Gastrocnemius medialis (tissue), 4 donors: ENCODE results near the gene PROSER2. TPM values are rescaled to one million over a fixed set of nuclear protein-coding genes. Genes with fewer than 3 reads are reported as not detected.

Experiments used
- ATAC-seq, 2 donors: fragments of 150-250 bp; one replicate each; pipeline ENCODE4 v1.9.1; 2016
- DNase-seq, 2 donors: peaks; one replicate each; pipeline ENCODE4 v3.0.0-alpha.2; 2019
- H3K27ac ChIP-seq, 4 donors: fragments of 200-600 bp; sonication (generic); 1 replicate in 1 of 4; 2 replicates in 3 of 4; pipeline ENCODE4 v1.5.1; 2016 to 2018; ENCODE audit warnings: mild to moderate bottlenecking in 2 of 4, moderate library complexity in 1 of 4
- H3K27me3 ChIP-seq, 3 donors: fragments of 200-600 bp; sonication (generic) in 2 of 3; 1 replicate in 1 of 3; 2 replicates in 2 of 3; pipeline versions ENCODE4 v1.5.1 to v1.6.0; 2016 to 2019; ENCODE audit warnings: mild to moderate bottlenecking in 1 of 3, moderate library complexity in 1 of 3
- H3K36me3 ChIP-seq, 2 donors: fragments of 200-600 bp; sonication (generic) in 1 of 2; one replicate each; pipeline ENCODE4 v1.5.1; 2017 to 2018
- H3K4me1 ChIP-seq, 2 donors: fragments of 200-600 bp; sonication (generic) in 1 of 2; one replicate each; pipeline ENCODE4 v1.5.1; 2016 to 2017; ENCODE audit warnings: mild to moderate bottlenecking in 2 of 2
- H3K4me3 ChIP-seq, 4 donors: fragments of 200-600 bp; sonication (generic) in 3 of 4; 1 replicate in 1 of 4; 2 replicates in 3 of 4; pipeline ENCODE4 v1.5.1; 2016 to 2019; ENCODE audit warnings: mild to moderate bottlenecking in 2 of 4
- H3K9me3 ChIP-seq, 3 donors: fragments of 200-600 bp; sonication (generic) in 2 of 3; 1 replicate in 1 of 3; 2 replicates in 2 of 3; pipeline ENCODE4 v1.5.1; 2016 to 2019
- POLR2A ChIP-seq, 2 donors: fragments of 450-650 bp; IDR thresholded peaks; one replicate each; pipeline ENCODE4 v1.6.1; 2017; ENCODE audit warnings: antibody characterized with exemption in 2 of 2, mild to moderate bottlenecking in 2 of 2, moderate library complexity in 2 of 2
- in situ Hi-C, 4 donors: fragments of 200-750 bp; cut with MboI; loops; one replicate each; pipeline versions ENCODE4 v1.15.0 to v1.8.0; 2017; ENCODE audit warnings: low sequenced_read_pairs in 4 of 4
- intact Hi-C: fragments of 100-400 bp; cut with DNase I; formaldehyde crosslinking; loops from one replicate; pipeline ENCODE4 v1.15.1; 2023; ENCODE audit warnings: low total_unique reads
- total RNA-seq, 4 donors: library from RNA; depleted of rRNA; stranded (reverse); fragments of >200 nt; gene quantifications; one replicate each; pipeline versions ENCODE4 v1.1.0 to v1.2.3, GENCODE V29; 2016
- TF ChIP-seq, protein P1 (sequence below), 5 experiments: fragments of 450-650 bp in 3 of 5; fragments of 200-600 bp in 2 of 5; sonication (generic) in 2 of 5; IDR thresholded peaks in 4 of 5; conservative IDR thresholded peaks in 1 of 5; 1 replicate in 4 of 5; 2 replicates in 1 of 5; pipeline ENCODE4 v1.5.1; 2016 to 2019; ENCODE audit warnings: antibody characterized with exemption in 5 of 5, mild to moderate bottlenecking in 3 of 5, moderate library complexity in 3 of 5

The PROSER2 gene
- total RNA-seq, 4 donors from 2014 or later = 0.88 to 3.4 (median 1.4) TPM

GRCh38 chr10:11884706-11885423 is 61.7 kb downstream of the PROSER2 start:
- TF ChIP-seq POLR2A (IDR thresholded peaks at IDR 0.05) = no peak
- TF ChIP-seq, protein P1, sequence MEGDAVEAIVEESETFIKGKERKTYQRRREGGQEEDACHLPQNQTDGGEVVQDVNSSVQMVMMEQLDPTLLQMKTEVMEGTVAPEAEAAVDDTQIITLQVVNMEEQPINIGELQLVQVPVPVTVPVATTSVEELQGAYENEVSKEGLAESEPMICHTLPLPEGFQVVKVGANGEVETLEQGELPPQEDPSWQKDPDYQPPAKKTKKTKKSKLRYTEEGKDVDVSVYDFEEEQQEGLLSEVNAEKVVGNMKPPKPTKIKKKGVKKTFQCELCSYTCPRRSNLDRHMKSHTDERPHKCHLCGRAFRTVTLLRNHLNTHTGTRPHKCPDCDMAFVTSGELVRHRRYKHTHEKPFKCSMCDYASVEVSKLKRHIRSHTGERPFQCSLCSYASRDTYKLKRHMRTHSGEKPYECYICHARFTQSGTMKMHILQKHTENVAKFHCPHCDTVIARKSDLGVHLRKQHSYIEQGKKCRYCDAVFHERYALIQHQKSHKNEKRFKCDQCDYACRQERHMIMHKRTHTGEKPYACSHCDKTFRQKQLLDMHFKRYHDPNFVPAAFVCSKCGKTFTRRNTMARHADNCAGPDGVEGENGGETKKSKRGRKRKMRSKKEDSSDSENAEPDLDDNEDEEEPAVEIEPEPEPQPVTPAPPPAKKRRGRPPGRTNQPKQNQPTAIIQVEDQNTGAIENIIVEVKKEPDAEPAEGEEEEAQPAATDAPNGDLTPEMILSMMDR (IDR thresholded peaks at IDR 0.05 in 4 of 5, conservative IDR thresholded peaks at IDR 0.05 in 1 of 5) = no peak
- Histone ChIP-seq H3K4me3 (no peak overlapping the region), H3K36me3 (no peaks in the 10 kb centered on the region), H3K4me1 (no peaks in the 10 kb centered on the region), H3K27me3 (no peaks in the 10 kb centered on the region), H3K9me3 (no peaks in the 10 kb centered on the region), H3K27ac (no peak overlapping the region)
- no peak for ATAC-seq
- in situ Hi-C loops (no loop called here), intact Hi-C loops (no loop called here)
- no peak for DNase-seq

- Histone ChIP-seq H3K9me3 (no peaks in the 10 kb centered on the region), H3K27me3 (no peaks in the 10 kb centered on the region), H3K4me1 (no peaks in the 10 kb centered on the region), H3K36me3 (no peaks in the 10 kb centered on the region), H3K4me3 (no peak overlapping the region), H3K27ac (no peak overlapping the region)
- intact Hi-C loops (no loop called here), in situ Hi-C loops (no loop called here)
- no peak for ATAC-seq
- TF ChIP-seq POLR2A (IDR thresholded peaks at IDR 0.05) = no peak
- TF ChIP-seq, protein P1 (IDR thresholded peaks at IDR 0.05 in 4 of 5, conservative IDR thresholded peaks at IDR 0.05 in 1 of 5) = no peak
- DNase-seq = no peak
Measured at GRCh38 chr10:11885437-11886137, 62.4 kb downstream of the PROSER2 start.

- intact Hi-C loops = no loop called here
- no peaks in the 10 kb centered on the region for H3K27me3 ChIP-seq
- in situ Hi-C loops = no loop called here
Measured at GRCh38 chr10:11886138-11886474, 63.0 kb downstream of the PROSER2 start.

DNA sequence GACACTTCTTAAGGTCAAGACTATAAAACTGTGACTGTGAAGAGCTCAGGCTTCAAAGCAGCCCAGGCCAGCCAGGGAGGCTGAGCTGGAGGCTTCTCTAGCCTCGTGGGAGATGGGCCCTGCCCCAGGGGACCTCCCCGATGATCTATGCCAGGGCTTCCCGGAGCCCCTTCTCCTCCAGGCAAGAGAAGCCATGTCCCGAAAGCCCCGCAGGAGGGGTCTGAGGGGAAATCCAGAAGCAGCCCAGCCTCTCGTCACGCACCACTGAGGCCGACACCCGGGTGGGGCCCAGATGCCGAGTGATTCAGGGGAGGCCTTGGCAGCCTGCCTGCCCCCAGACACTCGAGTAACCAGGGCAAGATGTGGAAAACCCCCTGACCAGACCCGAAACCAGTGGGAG is 63.7 kb downstream of the PROSER2 start:
- H3K27ac ChIP-seq = no peak overlapping the region
- H3K36me3 ChIP-seq = no peaks in the 10 kb centered on the region
- intact Hi-C loops (no loop called here), in situ Hi-C loops (no loop called here)
- ATAC-seq (no peak), DNase-seq (no peak)
- no peaks in the 10 kb centered on the region for H3K4me1 ChIP-seq
- no peak overlapping the region for H3K4me3 ChIP-seq
- no peaks in the 10 kb centered on the region for H3K27me3 ChIP-seq
- H3K9me3 ChIP-seq = no peaks in the 10 kb centered on the region
- TF ChIP-seq, protein P1 (IDR thresholded peaks at IDR 0.05 in 4 of 5, conservative IDR thresholded peaks at IDR 0.05 in 1 of 5) = no peak
- no peak for TF ChIP-seq POLR2A (IDR thresholded peaks at IDR 0.05)

More at GRCh38 chr10:11886138-11886474, 63.0 kb downstream of the PROSER2 start:
- DNase-seq (no peak), ATAC-seq (peak in 1 of 2 donors; percentile 62)
- no peak overlapping the region for H3K27ac ChIP-seq
- H3K9me3 ChIP-seq = no peaks in the 10 kb centered on the region
- H3K4me3 ChIP-seq = no peak overlapping the region
- H3K4me1 ChIP-seq = no peaks in the 10 kb centered on the region
- no peaks in the 10 kb centered on the region for H3K36me3 ChIP-seq
- no peak for TF ChIP-seq POLR2A (IDR thresholded peaks at IDR 0.05)
- TF ChIP-seq, protein P1 (IDR thresholded peaks at IDR 0.05 in 4 of 5, conservative IDR thresholded peaks at IDR 0.05 in 1 of 5) = no peak
